GM12892 (cell line): Measurements from ENCODE around the gene SLC41A3.

Experiments
- POLR2A ChIP-seq: IDR thresholded peaks from 2 replicates; pipeline ENCODE4 v1.6.1; 2011; ENCODE audit warnings: low read depth, low read length, control low read depth
- TAF1 ChIP-seq: IDR thresholded peaks from 2 replicates; pipeline ENCODE4 v1.6.1; 2011; ENCODE audit warnings: low read depth, mild to moderate bottlenecking, control low read depth, low read length, borderline replicate concordance

- TF ChIP-seq TAF1, result no peak
- TF ChIP-seq POLR2A, result no peak
Measured at GRCh38 chr3:126050626-126051025, 33.3 kb downstream of the SLC41A3 start.
